NCI-H1092 (cell line): ENCODE measurements around the gene DDX31.
A peak's percentile ranks its signal among the peaks of the same experiment; 100 is the strongest.

Experiments
- DNase-seq: peaks from one replicate; lab custom pipeline; 2025; lab: John Stamatoyannopoulos, UW

DDX31 gene

DNA sequence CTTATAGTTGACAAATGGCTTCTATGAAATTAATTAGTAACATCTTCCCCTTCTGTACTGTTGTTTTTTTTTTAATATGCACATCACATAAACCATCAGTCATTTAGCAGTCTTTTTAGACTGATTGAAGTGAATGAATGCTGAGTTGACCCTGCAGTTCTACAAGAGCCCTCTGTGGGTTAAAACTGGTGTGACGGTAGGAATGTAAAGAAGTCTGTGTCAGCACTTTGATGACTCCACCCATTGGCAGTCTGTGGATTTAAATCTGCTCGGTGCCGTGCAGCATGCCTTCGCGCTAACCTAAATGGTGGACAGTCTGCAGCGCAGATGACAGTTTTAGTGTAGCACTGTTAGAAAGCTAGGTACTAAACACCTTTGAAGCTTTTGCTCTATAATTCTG is 3.6 kb upstream of the DDX31 start:
- no peak for DNase-seq

DNA sequence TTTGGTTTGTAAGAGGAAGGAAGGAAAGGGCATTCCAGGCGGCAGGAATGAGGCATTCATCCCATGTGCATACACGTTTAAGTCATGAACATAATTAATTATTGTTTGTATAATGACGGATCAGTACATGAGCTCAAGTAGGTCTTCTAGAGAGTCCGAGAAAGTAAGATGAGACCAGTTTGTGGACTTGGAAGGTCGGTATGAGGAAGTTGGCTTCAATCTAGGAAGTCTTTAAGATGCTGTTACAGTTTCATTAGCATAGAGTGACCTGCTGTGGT is 2.6 kb upstream of the DDX31 start:
- no peak for DNase-seq

DNA sequence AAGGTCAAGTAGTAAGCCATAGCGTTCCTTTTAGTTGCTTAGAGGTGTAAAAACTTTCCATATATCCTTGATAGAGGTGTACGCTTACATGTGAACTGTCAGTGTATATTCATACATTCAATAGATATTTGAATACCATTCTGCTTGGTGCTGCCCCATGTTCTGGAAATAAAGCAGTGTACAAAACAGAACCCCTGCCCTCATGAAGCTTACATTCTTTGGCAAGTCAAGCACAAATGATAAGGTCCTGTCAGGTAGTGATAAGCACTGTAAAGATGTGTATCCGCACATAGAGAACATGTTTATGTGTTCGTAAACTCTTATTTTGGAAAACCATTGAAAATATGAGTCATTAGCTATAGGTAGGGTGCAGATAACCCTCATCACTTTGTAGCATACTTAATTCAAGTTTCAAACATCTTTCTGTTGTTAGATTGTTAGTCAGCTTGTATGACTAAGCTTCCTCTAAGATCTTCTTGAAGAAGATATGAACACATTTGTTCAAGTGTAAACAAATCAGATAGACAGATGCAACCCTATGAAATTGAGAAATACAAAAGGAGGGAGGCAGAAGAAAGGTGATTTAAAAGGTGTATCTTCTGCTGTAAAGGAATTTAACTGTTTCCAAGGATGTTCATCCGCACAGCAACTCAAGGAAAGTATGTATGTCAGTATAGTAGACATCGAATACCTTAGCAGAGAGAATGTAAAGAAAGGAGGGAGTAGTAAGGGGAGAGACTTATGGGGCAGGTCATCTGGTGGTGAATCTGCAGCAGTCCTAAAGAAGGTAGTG is 2.0 kb upstream of the DDX31 start:
- no peak for DNase-seq

DNA sequence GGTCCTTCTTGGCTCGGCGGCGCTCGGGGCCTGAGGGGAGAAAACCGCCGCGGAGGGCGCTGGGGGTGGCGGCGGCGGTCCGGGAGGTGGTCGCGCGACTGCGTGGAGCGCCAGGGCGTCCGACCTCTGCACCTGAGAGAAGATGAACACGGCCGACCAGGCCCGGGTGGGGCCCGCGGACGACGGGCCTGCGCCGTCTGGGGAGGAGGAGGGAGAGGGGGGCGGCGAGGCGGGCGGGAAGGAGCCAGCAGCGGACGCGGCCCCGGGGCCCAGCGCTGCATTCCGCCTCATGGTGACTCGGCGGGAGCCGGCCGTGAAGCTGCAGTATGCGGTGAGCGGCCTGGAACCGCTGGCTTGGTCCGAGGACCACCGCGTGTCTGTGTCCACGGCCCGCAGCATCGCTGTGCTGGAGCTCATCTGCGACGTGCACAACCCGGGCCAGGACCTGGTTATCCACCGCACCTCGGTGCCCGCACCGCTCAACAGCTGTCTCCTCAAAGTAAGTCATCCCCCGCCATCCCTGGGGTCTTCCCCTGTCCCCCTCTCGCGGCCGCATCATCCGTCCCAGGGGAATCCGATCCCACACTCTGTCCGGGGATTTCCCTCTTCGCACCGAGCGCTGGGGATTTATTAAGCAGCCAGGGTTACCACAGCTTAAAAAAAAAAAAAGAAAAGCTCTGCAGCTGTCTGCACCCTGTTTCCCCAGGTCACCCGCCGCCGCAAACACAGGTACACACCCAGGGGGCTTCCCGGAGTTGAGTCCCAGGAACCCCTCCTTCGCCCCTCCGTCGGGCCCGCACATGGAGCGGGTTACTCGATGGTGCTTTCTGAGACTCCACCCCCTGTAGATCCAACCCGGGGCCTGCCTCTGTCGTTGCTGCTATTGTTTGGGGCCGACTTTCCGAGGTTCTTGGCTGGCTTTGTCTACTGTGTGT is 941 bp upstream of the DDX31 start, which contains the start of gene GTF3C4:
TSS of gene GTF3C4 (plus strand) at position 8 of the 935 bp plus-strand sequence. CDS start at position 143, 135 bp downstream.
- peak; percentile 9 for DNase-seq

DNA sequence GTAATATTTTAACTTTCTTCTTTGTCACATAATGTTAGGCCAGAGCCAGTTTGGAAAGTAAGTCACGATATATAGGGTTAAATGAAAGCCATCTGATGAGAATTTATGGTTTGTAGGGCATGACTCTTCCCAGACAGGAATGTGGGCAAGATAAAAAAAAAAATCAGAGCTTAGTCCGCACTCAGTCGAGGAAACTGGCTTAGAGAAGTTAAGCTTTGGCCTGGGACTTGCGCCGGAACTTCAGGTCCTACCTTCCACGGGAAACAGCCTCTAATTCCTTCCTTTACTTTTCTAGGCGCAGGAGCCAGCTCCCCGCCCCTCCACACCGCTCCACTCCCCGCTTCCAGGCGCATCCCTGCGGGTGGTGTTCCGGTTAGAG is 475 bp downstream of the DDX31 start:
- no peak for DNase-seq

DNA sequence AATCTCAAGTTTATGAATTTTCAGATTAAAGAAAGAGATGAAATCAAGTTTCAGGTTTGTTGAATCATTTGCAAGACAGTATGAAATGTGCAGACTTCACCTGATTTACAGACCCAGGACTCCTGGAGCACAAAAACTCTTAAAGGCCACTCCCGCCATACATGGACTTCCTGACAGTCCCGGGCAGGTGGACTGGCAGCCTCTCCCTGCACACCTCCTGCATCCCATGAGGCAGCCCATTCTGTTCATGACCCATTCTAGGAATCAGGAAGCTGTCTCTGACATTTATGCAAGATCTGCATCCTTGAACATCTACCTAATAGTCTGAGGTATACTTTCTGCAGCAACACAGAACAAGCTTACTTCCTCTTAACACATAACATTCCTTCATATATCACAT is 5.9 kb downstream of the DDX31 start:
- no peak for DNase-seq

DNA sequence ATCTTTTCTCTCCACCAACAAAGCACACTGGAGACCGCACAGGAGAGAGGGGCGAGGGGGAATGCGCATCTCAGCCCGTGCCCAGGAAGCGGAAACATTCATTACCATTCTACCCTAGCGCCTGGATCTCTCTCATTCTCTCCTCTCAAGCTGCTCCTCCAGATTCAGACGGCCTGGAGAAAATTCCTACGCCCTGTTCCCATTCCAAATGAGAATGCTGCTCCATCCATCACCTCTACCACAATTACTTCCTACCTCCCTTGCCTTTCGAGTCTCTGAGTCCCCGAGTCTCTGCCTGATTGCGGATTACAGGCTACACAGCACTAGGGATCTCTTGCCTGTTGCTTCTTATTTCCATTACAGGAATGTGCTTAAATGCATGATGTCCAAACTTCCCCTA is 6.7 kb downstream of the DDX31 start:
- no peak for DNase-seq

DNA sequence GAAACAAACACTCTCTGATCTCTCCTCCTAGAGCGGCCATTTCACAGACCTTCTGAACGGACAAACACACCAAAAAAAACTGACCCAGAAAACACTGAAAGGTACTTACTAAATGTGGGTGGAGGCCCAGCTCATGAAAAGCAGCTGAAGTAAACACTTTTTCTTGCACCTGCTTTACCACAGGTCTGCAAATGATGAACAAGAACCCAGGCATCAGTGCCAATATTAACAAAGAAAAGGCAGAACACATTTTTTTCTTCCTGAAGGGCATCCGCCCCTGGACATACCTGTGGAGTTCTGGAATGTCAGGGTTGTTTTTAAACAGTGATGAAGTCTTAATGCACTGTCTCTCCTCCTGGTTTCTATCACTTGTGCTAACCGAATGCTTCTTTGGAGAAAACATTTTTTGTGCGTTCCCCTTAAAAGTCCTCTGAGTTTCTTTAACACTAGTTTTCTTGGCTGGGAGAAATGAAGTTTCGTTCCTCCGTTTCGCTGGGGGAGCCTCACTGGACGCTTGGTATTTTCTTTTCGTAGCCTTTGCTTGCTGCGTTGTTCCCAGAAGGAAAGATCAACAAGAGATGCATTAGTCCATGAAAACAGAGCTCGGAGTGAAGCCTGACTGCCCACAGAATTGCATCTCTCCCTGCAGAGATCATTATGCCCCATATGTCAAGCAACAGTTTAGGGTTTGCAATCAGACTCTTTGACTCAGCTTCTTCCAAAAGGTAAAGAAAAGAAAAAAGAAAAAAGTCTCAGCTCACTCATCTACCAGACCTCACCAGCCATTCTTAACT is 7.4 kb downstream of the DDX31 start:
- DNase-seq, result no peak

DNA sequence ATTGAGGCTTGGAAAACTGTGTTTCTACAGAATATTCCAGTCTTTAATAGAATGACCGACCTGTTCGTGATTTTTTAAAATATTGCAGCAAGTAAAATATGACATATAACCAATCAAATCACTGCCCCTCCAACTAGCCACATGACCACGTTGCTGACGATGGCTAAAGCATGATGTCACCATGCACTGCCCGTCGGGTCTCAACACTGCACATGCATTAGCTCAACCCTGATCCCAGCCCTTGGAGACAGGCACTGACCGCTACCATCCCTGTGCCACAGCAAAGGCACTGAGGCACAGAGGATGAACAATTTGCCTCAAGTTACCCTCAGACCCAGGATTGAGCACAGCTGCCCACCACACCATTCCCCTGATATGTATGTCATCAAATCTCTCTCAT is 13.5 kb downstream of the DDX31 start:
- DNase-seq, result no peak

DNA sequence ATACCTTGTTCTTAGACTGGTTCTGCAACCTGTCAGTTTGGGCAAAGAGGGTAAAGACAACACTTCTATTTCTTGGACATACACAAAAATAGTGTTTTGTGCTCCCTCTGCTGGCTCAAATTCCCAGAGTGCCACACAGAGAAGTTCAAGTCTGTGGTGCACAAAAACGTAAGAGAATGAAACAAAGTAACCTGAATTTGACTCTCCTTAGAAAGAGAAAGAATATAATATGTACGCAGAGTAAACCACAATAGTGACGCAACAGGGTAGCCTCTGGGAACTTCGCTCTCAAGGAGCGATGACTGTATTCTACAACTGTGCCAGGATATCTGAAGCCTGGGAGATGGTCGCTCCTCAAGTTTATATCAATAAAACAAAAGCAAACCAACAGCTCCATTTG is 18.5 kb downstream of the DDX31 start:
- DNase-seq, result peak; percentile 26

DNA sequence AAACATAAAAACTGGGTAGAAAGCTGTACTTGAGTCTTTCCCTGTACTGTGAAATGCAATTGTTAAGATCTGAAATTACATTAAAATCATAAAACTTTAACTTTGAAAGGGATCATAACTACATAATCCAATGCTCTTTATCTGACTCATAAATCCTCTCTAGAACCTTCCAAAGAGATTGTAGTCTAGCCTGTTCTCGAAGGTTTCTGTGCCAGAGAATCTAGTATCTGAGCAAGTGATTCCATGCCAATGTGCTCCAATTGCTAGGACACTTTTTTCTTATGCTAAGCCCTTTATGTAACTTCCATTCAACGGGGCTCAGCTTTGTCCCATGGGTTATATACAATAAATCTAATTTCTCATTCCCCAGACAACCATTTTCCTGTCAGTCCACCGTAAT is 21.1 kb downstream of the DDX31 start:
- DNase-seq, result no peak

DNA sequence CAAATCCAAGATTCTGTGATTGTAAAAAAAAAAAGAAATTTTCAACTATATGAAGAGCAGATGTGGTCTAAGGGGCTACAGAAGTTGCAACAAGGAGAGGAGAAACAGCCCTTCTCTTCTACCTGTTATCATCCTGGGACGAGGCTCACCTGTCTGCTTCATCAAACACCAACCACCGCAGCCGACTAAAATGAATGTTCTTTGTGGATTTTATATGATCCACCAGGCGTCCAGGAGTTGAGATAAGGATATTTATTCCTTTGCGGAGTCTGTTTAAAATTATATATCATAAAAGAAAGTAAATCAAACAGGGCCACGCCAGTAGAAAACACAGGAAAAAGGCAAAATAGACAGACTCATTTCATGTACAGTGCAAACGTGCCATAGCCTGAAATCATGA is 21.5 kb downstream of the DDX31 start:
- no peak for DNase-seq

DNA sequence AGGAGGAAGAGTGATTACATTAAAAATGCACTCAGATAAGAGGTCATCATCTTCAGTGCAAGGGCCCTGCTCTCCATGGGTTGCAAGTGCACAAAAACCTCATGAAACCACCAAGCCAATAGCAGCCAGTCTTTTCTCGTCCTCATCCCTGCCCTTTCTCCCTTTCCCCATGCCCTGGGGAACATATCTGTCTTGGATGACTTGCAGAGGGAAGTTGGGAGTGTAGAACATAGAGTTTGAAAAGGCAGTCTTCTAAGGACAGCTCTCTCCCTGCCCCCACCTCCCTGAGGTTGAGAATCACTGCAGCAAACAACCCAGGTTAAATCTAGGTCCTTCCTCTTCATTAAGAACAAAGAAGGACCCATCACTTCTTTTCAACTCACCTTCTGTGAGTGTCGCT is 22.0 kb downstream of the DDX31 start:
- no peak for DNase-seq

DNA sequence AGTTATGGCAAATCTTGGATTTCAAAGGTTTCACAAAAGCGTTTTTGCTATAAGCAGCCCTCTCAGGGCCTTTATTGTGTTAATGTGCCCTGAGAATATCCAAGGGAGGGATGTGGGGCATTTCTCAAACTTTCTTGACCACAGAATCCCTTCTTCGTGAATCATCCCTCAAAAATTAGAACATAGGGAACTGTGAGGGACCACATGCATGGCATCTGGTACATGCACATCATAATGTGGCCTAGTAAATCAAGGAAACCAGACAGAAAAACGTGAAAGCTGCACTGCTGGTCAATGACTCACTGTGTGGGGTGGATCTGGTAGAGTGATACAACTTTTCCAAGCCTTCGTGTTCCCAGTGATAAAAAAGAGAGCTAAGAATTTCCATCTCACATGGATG is 22.4 kb downstream of the DDX31 start:
- no peak for DNase-seq

DNA sequence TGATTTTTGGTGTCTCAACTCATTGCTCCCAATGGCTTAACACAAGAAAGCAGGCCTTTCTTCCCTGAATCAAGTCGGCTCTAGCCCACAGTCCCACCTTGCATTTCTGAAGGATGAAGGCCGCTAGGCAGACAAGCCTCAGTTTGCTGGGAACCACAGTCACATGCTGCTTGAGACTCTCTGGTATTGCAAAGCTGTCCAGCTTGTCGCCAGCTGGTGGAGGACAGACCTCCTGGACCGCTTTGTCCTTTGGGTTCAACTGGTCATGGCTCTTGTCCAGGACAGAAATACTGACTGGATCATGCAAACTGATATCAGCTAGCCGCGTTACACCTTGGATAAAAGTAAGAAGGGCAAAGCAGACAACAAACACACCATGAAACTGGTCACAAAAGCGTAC is 23.1 kb downstream of the DDX31 start:
- no peak for DNase-seq

DNA sequence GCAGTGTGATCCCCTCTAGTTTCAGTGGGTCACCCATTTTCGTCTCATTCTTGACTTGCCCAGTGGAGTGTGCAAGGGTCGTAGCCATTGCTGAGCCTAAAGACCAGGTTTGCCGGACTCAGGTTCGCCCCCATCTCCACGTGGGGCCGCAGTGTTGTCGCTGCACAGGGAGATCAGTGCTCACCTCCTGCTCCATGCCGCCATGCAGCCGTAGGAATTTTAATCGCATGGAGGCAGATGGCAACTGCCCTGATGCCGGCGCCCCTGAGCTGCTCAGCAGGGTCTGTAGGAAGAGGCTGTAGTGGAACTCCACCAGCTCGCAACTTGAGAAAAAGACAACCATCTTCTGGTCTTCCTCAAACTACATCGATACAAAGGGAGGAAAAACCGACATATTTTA is 24.1 kb downstream of the DDX31 start:
- DNase-seq, result no peak

DNA sequence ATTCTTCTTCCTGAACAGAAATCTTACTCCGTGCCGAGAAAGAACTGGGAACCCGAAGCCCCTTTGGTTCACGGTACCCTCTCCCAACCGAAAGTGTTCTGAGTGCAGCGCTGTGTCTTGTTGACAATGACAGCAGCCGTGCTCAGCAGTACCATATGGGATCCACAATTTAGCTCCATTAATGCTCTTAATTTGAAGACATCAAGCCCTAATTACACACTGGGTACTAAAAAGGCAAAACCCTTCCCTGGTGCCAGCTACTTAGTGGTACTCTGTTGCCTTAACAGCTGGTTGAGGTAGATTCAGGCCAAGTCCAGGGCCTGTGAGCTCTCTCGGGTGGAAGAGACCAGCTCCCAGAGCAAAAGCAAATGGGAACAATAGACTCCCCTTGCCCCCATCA is 24.5 kb downstream of the DDX31 start:
- peak; percentile 34 for DNase-seq

DNA sequence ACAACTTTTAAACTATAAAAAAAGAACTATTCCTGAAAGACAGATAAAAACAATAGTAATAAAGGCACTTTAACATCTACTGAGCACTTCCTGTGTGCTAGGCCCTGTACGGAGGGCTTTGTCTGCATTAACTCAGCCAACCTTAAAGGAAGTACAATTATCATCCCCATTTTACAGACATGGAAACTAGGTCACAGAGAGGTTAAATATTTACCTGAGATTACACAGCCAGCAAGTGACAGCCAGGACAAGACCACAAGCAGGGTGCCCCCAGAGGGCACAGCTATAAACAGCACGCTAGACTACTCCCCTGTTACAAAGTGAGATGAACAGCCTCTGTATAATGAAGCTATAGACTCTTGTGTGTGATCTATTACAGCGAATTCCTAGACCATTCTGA is 25.5 kb downstream of the DDX31 start:
- DNase-seq, result no peak

DNA sequence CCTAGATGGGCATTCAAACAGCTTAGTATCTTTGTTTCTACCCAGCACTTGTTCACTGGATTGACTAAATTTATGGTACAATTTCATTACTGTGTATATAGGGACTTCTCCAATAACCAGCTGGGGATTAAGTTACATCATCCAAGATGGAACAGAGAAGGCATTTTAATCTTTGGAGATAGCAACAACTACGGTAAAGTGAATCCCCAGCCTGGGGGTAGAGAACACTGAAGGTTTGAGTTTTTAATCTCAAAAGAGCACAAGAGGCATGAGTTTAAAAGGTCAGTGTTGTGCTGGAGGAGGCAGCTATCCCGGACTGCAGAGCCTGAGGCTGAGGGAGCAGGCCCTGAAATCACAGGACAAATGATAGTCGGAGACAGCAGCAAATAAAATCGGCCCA is 28.6 kb downstream of the DDX31 start:
- no peak for DNase-seq

DNA sequence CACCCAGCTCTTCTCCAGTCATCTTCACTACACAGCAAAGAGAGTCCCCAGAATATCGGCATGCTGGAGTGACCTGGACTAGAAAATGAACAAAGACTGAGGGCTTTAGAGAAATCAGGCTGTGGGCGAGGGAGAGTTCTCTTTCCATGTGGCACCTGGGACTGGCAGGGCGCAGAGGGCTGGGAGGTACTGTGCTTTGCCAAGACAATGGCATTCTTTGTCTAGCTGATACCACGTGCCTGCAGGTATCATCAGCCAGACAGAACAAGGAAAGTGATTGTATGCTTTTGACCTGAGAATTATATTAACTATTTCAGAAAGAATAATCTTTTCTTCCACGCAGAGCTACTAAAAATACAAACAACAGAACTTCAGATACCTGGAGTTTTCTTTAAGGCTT is 30.5 kb downstream of the DDX31 start:
- DNase-seq, result no peak

DNA sequence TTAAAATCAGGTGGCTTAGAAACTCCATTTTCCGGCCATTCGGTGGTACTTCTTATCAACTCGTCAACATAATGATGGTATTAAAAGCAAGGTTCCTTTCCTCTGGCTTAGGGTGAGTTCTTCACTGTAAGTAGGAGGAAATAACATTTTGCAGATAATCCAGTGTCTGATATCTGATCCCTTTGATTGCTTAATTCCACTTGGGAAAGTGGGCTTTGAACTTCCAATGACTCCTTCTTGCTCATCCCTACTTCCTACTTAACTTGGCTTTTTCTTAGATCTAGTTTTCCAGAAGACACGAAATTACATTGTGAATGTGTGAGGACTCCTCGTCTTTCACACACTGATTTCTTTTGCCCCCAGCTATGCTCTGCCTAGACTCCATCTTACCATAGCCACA is 31.5 kb downstream of the DDX31 start:
- no peak for DNase-seq

DNA sequence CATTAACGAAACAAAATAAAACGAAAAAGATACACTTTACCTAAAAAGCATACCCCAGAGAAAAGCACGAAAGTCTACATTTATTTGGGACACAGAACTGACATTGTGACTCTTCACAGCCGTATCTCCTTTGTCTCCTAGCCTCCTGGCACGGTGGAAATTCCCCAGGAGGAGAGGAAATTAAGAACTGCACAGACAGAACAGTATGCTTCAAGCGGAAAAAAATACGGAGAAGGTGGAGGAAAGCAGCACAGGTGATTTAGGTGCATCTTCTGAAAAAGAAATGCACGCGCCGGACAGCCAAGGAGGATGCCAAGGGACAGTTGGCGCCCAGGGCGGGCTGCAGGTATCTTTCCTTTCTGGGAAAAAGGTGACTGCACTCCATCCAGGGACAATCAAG is 32.0 kb downstream of the DDX31 start:
- DNase-seq, result no peak

DNA sequence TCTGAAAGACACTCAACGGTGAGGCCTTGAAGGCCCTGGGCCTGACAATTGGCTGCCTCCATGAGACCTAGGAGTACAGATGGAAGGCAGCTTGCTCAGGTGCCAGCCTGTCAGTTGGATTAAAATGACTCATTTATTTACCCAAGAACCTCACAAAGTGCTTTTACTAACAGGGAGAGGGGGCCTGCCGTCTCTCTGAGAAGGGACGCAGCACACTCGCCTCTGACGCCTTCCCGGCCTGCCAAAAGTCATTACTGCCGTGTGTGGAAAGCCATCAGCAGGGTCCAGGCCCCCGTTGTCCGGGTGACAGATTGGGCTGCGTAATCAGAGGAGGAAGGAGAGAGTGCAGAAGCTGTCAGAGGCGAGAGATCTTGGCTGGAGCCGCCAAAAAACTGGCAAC is 32.4 kb downstream of the DDX31 start:
- DNase-seq, result peak; percentile 97
